GM18867 (cell line): ENCODE measurements around the gene IST1.

ENCODE experiments used
- ATAC-seq: cut with Tn5 transposase; IDR thresholded peaks from one replicate; pipeline ENCODE4 v1.9.1; 2021; ENCODE audit warnings: mild to moderate bottlenecking, moderate library complexity; ENCODE audit not compliant: unreplicated experiment

The IST1 gene

GRCh38 chr16:71961066-71962039, 66.0 kb downstream of the IST1 start:
- peak; percentile 78 for ATAC-seq

- ATAC-seq: no peak
Observed at GRCh38 chr16:71963125-71963875, 68.0 kb downstream of the IST1 start.

- ATAC-seq: no peak
Observed at GRCh38 chr16:71965223-71965622, 69.9 kb downstream of the IST1 start.

- ATAC-seq: no peak
Observed at GRCh38 chr16:71966932-71967331, 71.6 kb downstream of the IST1 start.

DNA sequence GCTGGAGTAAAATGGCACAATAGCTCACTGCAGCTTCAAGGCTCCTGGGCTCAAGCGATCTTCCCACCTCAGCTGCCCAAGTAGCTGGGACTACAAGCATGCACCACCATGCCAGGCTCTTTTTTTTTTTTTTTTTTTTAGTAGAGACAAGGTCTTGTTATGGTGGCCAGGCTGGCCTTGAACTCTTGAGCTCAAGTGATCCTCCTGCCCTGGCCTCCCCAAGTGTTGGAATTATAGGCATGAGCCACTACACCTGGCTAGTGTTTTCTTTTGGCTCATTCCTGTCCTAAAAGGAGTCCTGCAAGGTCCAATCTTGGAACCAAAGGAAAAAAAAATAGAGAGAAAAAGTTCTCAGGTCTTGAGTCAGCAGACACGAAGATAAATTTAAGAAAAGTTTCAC, 74.0 kb downstream of the IST1 start:
- no peak for ATAC-seq

GRCh38 chr16:71971571-71971970, 76.2 kb downstream of the IST1 start:
- ATAC-seq: no peak

DNA sequence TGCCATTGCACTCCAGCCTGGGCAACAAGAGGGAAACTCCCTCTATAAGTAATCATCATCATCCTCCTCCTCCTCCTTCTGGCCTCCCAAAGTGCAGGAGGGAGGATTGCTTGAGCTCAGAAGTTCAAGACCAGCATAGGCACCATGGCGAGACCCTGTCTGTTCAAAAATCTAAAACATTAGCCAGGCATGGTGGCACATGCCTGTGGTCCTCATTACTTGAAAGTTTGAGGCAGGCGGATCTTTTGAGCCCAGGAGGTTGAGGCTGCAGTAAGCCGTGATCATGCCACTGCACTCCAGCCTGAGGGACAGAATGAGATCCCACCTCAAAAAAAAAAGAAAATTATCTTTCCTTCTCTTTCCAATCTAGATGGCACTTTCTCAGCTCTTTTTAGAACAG, 77.0 kb downstream of the IST1 start:
- ATAC-seq: no peak

- no peak for ATAC-seq
Observed at GRCh38 chr16:71973001-71973400, 77.7 kb downstream of the IST1 start.

GRCh38 chr16:71974068-71974818, 78.9 kb downstream of the IST1 start:
- ATAC-seq: no peak
